ENCODE measurements around the gene EVPL. TPM values are rescaled to one million over a fixed set of nuclear protein-coding genes. Genes with fewer than 3 reads are reported as not detected.

Gene EVPL
- total and polyA plus RNA-seq, 2 of the 13 experiments (the other 11 are each of a cell fraction or from before 2014, with no cell fraction given) = 2.1 to 8.2 TPM

- TF ChIP-seq TFE3 (CRISPR knock-in tag; IDR thresholded peaks at IDR 0.05) = peak; percentile 86
- TF ChIP-seq POLR2AphosphoS2 (IDR thresholded peaks at IDR 0.05; ENCODE audit: low read depth, low read length) = 0 out of 2 replicates have a peak, but pooled peaks have one; percentile 27
- TF ChIP-seq ZNF160 (CRISPR knock-in tag; IDR thresholded peaks at IDR 0.05) = peak; percentile 80
- TF ChIP-seq ZNF34 (CRISPR knock-in tag; IDR thresholded peaks at IDR 0.05; ENCODE audit: borderline replicate concordance) = peak; percentile 89
- peak; percentile 98 for TF ChIP-seq POLR2AphosphoS5 (IDR thresholded peaks at IDR 0.05; ENCODE audit: low read depth, low read length)
- TF ChIP-seq PHF8 (CRISPR knock-in tag; IDR thresholded peaks at IDR 0.05) = peak; percentile 82
- peak; percentile 76; the same call in 1 of the 2 replicates for TF ChIP-seq NFKB2 (CRISPR knock-in tag; IDR thresholded peaks at IDR 0.05; ENCODE audit: borderline replicate concordance)
- TF ChIP-seq HMGA1 (CRISPR knock-in tag; conservative IDR thresholded peaks at IDR 0.05) = no peak
- no peak for TF ChIP-seq MAFF (IDR thresholded peaks at IDR 0.05; ENCODE audit: low read depth, low read length)
- TF ChIP-seq CTCF (CRISPR knock-in tag; IDR thresholded peaks at IDR 0.05) = peak; percentile 72
- TF ChIP-seq ZBTB3 (CRISPR knock-in tag; IDR thresholded peaks at IDR 0.05; ENCODE audit: borderline replicate concordance, low read depth) = no peak; the same call in none of the 2 replicates
- peak; percentile 82; the same call in 1 of the 2 replicates for TF ChIP-seq ZNF414 (CRISPR knock-in tag; IDR thresholded peaks at IDR 0.05)
- TF ChIP-seq EEA1 (CRISPR knock-in tag; IDR thresholded peaks at IDR 0.05; ENCODE audit: borderline replicate concordance) = no peak; the same call in 1 of the 2 replicates
- no peak; the same call in none of the 2 replicates for TF ChIP-seq HMG20B (CRISPR knock-in tag; conservative IDR thresholded peaks at IDR 0.05)
- no peak for TF ChIP-seq RCOR2 (CRISPR knock-in tag; IDR thresholded peaks at IDR 0.05)
- 0 out of 2 replicates have a peak, but pooled peaks have one; percentile 29 for TF ChIP-seq SP140L (CRISPR knock-in tag; IDR thresholded peaks at IDR 0.05; ENCODE audit: borderline replicate concordance)
- peak; percentile 95; the same call in 1 of the 2 replicates for TF ChIP-seq ZNF879 (CRISPR knock-in tag; IDR thresholded peaks at IDR 0.05)
- peak; percentile 50; the same call in 1 of the 2 replicates for TF ChIP-seq SOX5 (CRISPR knock-in tag; IDR thresholded peaks at IDR 0.05; ENCODE audit: borderline replicate concordance)
- no peak for TF ChIP-seq DDIT3 (CRISPR knock-in tag; IDR thresholded peaks at IDR 0.05)
- TF ChIP-seq POGK (CRISPR knock-in tag; conservative IDR thresholded peaks at IDR 0.05) = peak; percentile 84
- TF ChIP-seq ZNF570 (CRISPR knock-in tag; IDR thresholded peaks at IDR 0.05; ENCODE audit: borderline replicate concordance) = no peak; the same call in 1 of the 2 replicates
- TF ChIP-seq ZNF7 (CRISPR knock-in tag; IDR thresholded peaks at IDR 0.05) = no peak
- TF ChIP-seq ZFAT (CRISPR knock-in tag; conservative IDR thresholded peaks at IDR 0.05) = no peak
- peak; percentile 49 to 60 for TF ChIP-seq NR2F1 (CRISPR knock-in tag; IDR thresholded peaks at IDR 0.05)
Measured at GRCh38 chr17:75978938-75979704, 48.0 kb downstream of the EVPL start, which contains the start of the genes ACOX1 and TEN1 (continued).

All from HepG2 (cell line).